Activated CD4-positive, alpha-beta memory T cell treated with anti-CD3 and anti-CD28 coated beads for 36 hours (primary cell): ENCODE measurements around the gene MYL6. TPM values are rescaled to one million over a fixed set of nuclear protein-coding genes. Genes with fewer than 3 reads are reported as not detected.

ENCODE experiments used
- CTCF ChIA-PET: fragments of 350-600 bp; sonication (Branson Sonifier 250); formaldehyde crosslinking; loops from one replicate; lab custom pipeline; 2021; ENCODE audit warnings: antibody characterized with exemption, inconsistent platforms; lab: Charles Lee
- POLR2A ChIA-PET: fragments of 350-600 bp; sonication (Branson Sonifier 250); formaldehyde crosslinking; loops from one replicate; lab custom pipeline; 2021; ENCODE audit warnings: antibody characterized with exemption; lab: Charles Lee
- DNase-seq: peaks from one replicate; pipeline ENCODE4 v3.0.0-alpha.2; 2020
- H3K27ac Mint-ChIP-seq: one replicate; pipeline ENCODE4 v1.8.0; 2021; ENCODE audit warnings: mixed read lengths
- H3K27me3 Mint-ChIP-seq: one replicate; pipeline ENCODE4 v1.8.0; 2021; ENCODE audit warnings: mixed read lengths
- H3K36me3 Mint-ChIP-seq: one replicate; pipeline ENCODE4 v1.8.0; 2021; ENCODE audit warnings: mixed read lengths
- H3K4me1 Mint-ChIP-seq: one replicate; pipeline ENCODE4 v1.8.0; 2021; ENCODE audit warnings: low read depth, mixed read lengths
- H3K4me3 Mint-ChIP-seq: one replicate; pipeline ENCODE4 v1.8.0; 2021; ENCODE audit warnings: mild to moderate bottlenecking, mixed read lengths
- H3K9me3 Mint-ChIP-seq: one replicate; pipeline ENCODE4 v1.8.0; 2021; ENCODE audit warnings: mixed read lengths
- intact Hi-C: fragments of 100-400 bp; cut with micrococcal nuclease; formaldehyde crosslinking; loops from one replicate; pipeline ENCODE4 v1.15.1; 2023
- total RNA-seq, 2 experiments: library from RNA; stranded (reverse); gene quantifications; one replicate each; pipeline ENCODE4 v1.2.3, GENCODE V29; 2021

Gene MYL6
- total RNA-seq, 2 experiments from 2014 or later, result 1,196 to 1,215 TPM

- Mint-ChIP-seq H3K27me3 (no peaks in the 10 kb centered on the region), H3K9me3 (no peaks in the 10 kb centered on the region), H3K4me1 (peaks cover 34% of the 10 kb centered on the region), H3K27ac (peak overlapping the region; percentile 100), H3K4me3 (peak overlapping the region; percentile 99), H3K36me3 (peaks cover 28% of the 10 kb centered on the region)
- DNase-seq, result peak; percentile 73
- ChIA-PET CTCF (interaction anchor here (0.6 to 6.9 kb wide), 18 partner anchors 9 to 381 kb away, joined by 3 to 168 read pairs (median 7); partner anchors contain the start of genes ANKRD52, COQ10A, ESYT1 and MYL6), POLR2A (interaction anchor here (0.6 to 6.7 kb wide), 11 partner anchors 14 to 145 kb away, joined by 3 to 101 read pairs (median 4); partner anchors contain the start of genes PA2G4, RAB5B, RNF41 and SMARCC2)
- intact Hi-C loops, result loop anchor here (1.0 to 5.0 kb wide), 8 partner anchors 139 to 513 kb away; partner anchors contain the start of genes ANKRD52, BAZ2A, CNPY2 and IL23A
Observed at GRCh38 chr12:56119361-56119796, 38.8 kb upstream of the MYL6 start.

GRCh38 chr12:56120158-56120846, 37.9 kb upstream of the MYL6 start:
- Mint-ChIP-seq H3K4me1 (peaks cover 35% of the 10 kb centered on the region), H3K27me3 (no peaks in the 10 kb centered on the region), H3K9me3 (no peaks in the 10 kb centered on the region), H3K27ac (no peak overlapping the region), H3K4me3 (no peak overlapping the region), H3K36me3 (peaks cover 28% of the 10 kb centered on the region)
- no peak for DNase-seq
- ChIA-PET CTCF (interaction anchor here (0.6 to 6.9 kb wide), 16 partner anchors 8 to 381 kb away, joined by 3 to 168 read pairs (median 10); partner anchors contain the start of genes ANKRD52, COQ10A, ESYT1 and MYL6), POLR2A (interaction anchor here (0.6 to 6.7 kb wide), 6 partner anchors 14 to 101 kb away, joined by 3 to 101 read pairs (median 12); partner anchors contain the start of genes PA2G4, RNF41 and SMARCC2)
- intact Hi-C loops, result no loop called here

GRCh38 chr12:56121204-56121870, 36.8 kb upstream of the MYL6 start:
- POLR2A ChIA-PET, result interaction anchor here (0.6 kb wide), 1 partner anchor 44 kb away, joined by 3 read pairs; no protein-coding TSS in a partner anchor
- intact Hi-C loops, result no loop called here
- peaks cover 28% of the 10 kb centered on the region for H3K36me3 Mint-ChIP-seq

GRCh38 chr12:56122637-56123036, 35.5 kb upstream of the MYL6 start:
- intact Hi-C loops, result no loop called here
- CTCF ChIA-PET, result interaction anchor here (1.4 kb wide), 1 partner anchor 29 kb away, joined by 3 read pairs; no protein-coding TSS in a partner anchor
- Mint-ChIP-seq H3K4me1 (peaks cover 52% of the 10 kb centered on the region), H3K4me3 (no peak overlapping the region), H3K9me3 (no peaks in the 10 kb centered on the region), H3K27ac (no peak overlapping the region), H3K36me3 (peaks cover 15% of the 10 kb centered on the region), H3K27me3 (no peaks in the 10 kb centered on the region)
- POLR2A ChIA-PET, result interaction anchor here (0.6 kb wide), 1 partner anchor 88 kb away, joined by 3 read pairs; no protein-coding TSS in a partner anchor
- no peak for DNase-seq

More at GRCh38 chr12:56121204-56121870, 36.8 kb upstream of the MYL6 start:
- Mint-ChIP-seq H3K27ac (no peak overlapping the region), H3K4me1 (peaks cover 39% of the 10 kb centered on the region), H3K27me3 (no peaks in the 10 kb centered on the region), H3K9me3 (no peaks in the 10 kb centered on the region), H3K4me3 (no peak overlapping the region)
- CTCF ChIA-PET, result interaction anchor here (6.9 kb wide), 1 partner anchor 69 kb away, joined by 168 read pairs; the partner anchor contains the start of gene SMARCC2
- DNase-seq, result no peak

GRCh38 chr12:56124133-56124532, 34.0 kb upstream of the MYL6 start:
- Mint-ChIP-seq H3K4me1 (peaks cover 43% of the 10 kb centered on the region), H3K27ac (peak overlapping the region; percentile 34), H3K27me3 (no peaks in the 10 kb centered on the region), H3K9me3 (no peaks in the 10 kb centered on the region), H3K4me3 (no peak overlapping the region), H3K36me3 (peaks cover 18% of the 10 kb centered on the region)
- ChIA-PET CTCF (interaction anchor here (0.6 to 7.8 kb wide), 8 partner anchors 15 to 98 kb away, joined by 3 to 118 read pairs (median 6); partner anchors contain the start of genes MYL6, MYL6B, RNF41 and SMARCC2), POLR2A (interaction anchor here (1.2 kb wide), 1 partner anchor 66 kb away, joined by 4 read pairs; the partner anchor contains the start of gene SMARCC2)
- intact Hi-C loops, result no loop called here
- no peak for DNase-seq

GRCh38 chr12:56126732-56127239, 31.4 kb upstream of the MYL6 start:
- ChIA-PET POLR2A (interaction anchor here (0.9 to 3.8 kb wide), 5 partner anchors 9 to 95 kb away, joined by 3 to 45 read pairs (median 17); partner anchors contain the start of genes MYL6, MYL6B, RNF41 and RPL41), CTCF (interaction anchor here (0.9 to 7.8 kb wide), 16 partner anchors 9 to 131 kb away, joined by 3 to 118 read pairs (median 7); partner anchors contain the start of genes ANKRD52, MYL6, MYL6B and PA2G4)
- H3K36me3 Mint-ChIP-seq, result peaks cover 29% of the 10 kb centered on the region
- intact Hi-C loops, result loop anchor here (1.0 to 2.0 kb wide), 6 partner anchors 8 to 388 kb away; partner anchors contain the start of genes CS, MYL6, MYL6B and ZC3H10
- H3K27ac Mint-ChIP-seq, result peak overlapping the region; percentile 93
- no peaks in the 10 kb centered on the region for H3K9me3 Mint-ChIP-seq
- peaks cover 52% of the 10 kb centered on the region for H3K4me1 Mint-ChIP-seq
- H3K4me3 Mint-ChIP-seq, result peak overlapping the region; percentile 97
- no peaks in the 10 kb centered on the region for H3K27me3 Mint-ChIP-seq
- no peak for DNase-seq

GRCh38 chr12:56127485-56127887, 30.7 kb upstream of the MYL6 start:
- no peaks in the 10 kb centered on the region for H3K27me3 Mint-ChIP-seq
- intact Hi-C loops, result loop anchor here (2.0 kb wide), 1 partner anchor 389 kb away; no protein-coding TSS in a partner anchor
- POLR2A ChIA-PET, result interaction anchor here (0.5 to 3.8 kb wide), 11 partner anchors 10 to 154 kb away, joined by 3 to 45 read pairs (median 15); partner anchors contain the start of genes MYL6, MYL6B, PA2G4 and RAB5B
- no peak for DNase-seq
- H3K36me3 Mint-ChIP-seq, result peaks cover 36% of the 10 kb centered on the region
- CTCF ChIA-PET, result interaction anchor here (0.7 to 7.8 kb wide), 16 partner anchors 10 to 201 kb away, joined by 3 to 118 read pairs (median 6); partner anchors contain the start of genes ANKRD52, MYL6, MYL6B and PA2G4
- peaks cover 59% of the 10 kb centered on the region for H3K4me1 Mint-ChIP-seq
- H3K27ac Mint-ChIP-seq, result peak overlapping the region; percentile 93
- H3K9me3 Mint-ChIP-seq, result no peaks in the 10 kb centered on the region
- H3K4me3 Mint-ChIP-seq, result peak overlapping the region; percentile 97

- peaks cover 39% of the 10 kb centered on the region for H3K36me3 Mint-ChIP-seq
- intact Hi-C loops, result loop anchor here (1.0 to 2.0 kb wide), 2 partner anchors 24 to 389 kb away; partner anchors contain the start of gene PA2G4
- peak within 1 kb of the TSS; percentile 93 for H3K27ac Mint-ChIP-seq
- H3K27me3 Mint-ChIP-seq, result no peaks in the 10 kb centered on the region
- peaks cover 60% of the 10 kb centered on the region for H3K4me1 Mint-ChIP-seq
- DNase-seq, result peak; percentile 99
- H3K4me3 Mint-ChIP-seq, result peak within 1 kb of the TSS; percentile 97
- H3K9me3 Mint-ChIP-seq, result no peaks in the 10 kb centered on the region
- POLR2A ChIA-PET, result interaction anchor here (0.5 to 3.8 kb wide), 15 partner anchors 10 to 966 kb away, joined by 3 to 45 read pairs (median 4); partner anchors contain the start of genes MYL6, MYL6B, PA2G4 and RAB5B
- CTCF ChIA-PET, result interaction anchor here (0.7 to 7.8 kb wide), 18 partner anchors 9 to 389 kb away, joined by 3 to 118 read pairs (median 5); partner anchors contain the start of genes ANKRD52, MYL6, MYL6B and PA2G4
Observed at GRCh38 chr12:56127888-56128669, 30.1 kb upstream of the MYL6 start, which contains the start of gene ESYT1. TSS of gene ESYT1 (plus strand) at chr12:56128267. CDS start at chr12:56128320, 53 bp downstream.

GRCh38 chr12:56128670-56129205, 29.4 kb upstream of the MYL6 start:
- no peak for DNase-seq
- ChIA-PET POLR2A (interaction anchor here (0.6 to 3.8 kb wide), 12 partner anchors 10 to 965 kb away, joined by 3 to 45 read pairs (median 10); partner anchors contain the start of genes MYL6, MYL6B, PA2G4 and RNF41), CTCF (interaction anchor here (0.9 to 7.8 kb wide), 14 partner anchors 8 to 390 kb away, joined by 3 to 118 read pairs (median 4); partner anchors contain the start of genes MYL6, MYL6B, PA2G4 and RPL41)
- Mint-ChIP-seq H3K36me3 (peaks cover 44% of the 10 kb centered on the region), H3K4me1 (peaks cover 63% of the 10 kb centered on the region), H3K27ac (peak overlapping the region; percentile 93), H3K4me3 (peak overlapping the region; percentile 97), H3K27me3 (no peaks in the 10 kb centered on the region), H3K9me3 (no peaks in the 10 kb centered on the region)
- intact Hi-C loops, result loop anchor here (1.0 kb wide), 2 partner anchors 10 to 24 kb away; partner anchors contain the start of gene PA2G4
